HG02763 (cell line): ENCODE measurements around the gene PARVG.

Source experiments
- ATAC-seq: cut with Tn5 transposase; IDR thresholded peaks from one replicate; pipeline ENCODE4 v1.9.1; 2021; ENCODE audit warnings: mild to moderate bottlenecking, moderate library complexity; ENCODE audit not compliant: unreplicated experiment

The PARVG gene

DNA sequence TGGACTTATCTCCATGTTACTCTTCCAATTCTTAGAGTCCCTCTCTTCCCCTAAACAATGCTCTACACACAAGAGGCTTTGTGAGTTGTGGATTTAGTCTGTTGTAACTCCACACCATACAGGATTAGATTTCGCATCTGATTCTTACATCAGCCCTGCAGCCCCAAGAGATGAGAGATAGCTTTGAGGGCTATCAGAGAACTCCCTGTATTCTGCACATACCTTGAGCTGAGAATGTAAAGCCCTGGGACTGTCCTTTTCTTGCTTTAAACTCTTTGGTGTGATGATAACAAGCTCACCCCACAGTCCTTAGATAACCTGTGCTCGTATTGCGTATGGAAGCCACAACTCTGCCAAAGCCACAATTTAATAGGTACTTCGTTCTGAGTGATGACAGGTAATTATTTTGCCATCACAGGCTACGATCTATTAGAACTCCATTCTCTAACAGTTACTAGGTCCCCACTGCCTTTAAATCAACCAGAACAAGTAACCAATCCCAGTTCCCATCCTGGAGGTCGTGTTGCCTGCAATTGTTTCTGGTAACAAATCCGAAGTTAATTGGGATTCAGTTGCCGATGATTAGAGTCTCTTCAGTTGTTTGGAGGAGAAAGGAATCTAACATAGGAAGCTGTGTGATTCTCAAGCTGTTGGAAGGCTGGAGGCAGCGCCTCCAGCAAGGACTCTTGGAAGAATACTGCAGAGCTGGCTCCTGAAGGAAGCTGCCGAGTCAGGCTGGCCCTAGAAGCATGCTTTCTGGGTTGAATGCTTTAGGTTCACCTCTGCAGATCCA is 1.3 kb upstream of the PARVG start:
- ATAC-seq = no peak

- ATAC-seq = no peak
These were observed 578 bp upstream of the PARVG start for GRCh38 chr22:44179989-44180705.

GRCh38 chr22:44181033-44181911 is 547 bp downstream of the PARVG start:
- ATAC-seq = no peak

GRCh38 chr22:44181912-44182587 is 1.3 kb downstream of the PARVG start:
- ATAC-seq = no peak

- no peak for ATAC-seq
These were observed 2.0 kb downstream of the PARVG start for GRCh38 chr22:44182588-44183286.

DNA sequence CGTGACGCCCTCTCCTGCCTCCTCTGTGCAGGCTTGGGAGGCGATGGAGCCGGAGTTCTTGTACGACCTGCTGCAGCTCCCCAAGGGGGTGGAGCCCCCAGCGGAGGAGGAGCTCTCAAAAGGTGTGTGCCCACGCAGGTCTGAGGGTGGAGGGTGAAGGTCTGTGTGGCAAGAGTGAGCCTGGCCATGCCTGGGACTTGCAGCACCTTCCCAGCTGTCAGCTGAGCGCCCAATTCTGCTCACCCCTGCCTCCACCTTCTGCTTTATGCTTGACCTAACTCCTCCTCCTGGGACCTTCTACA is 2.5 kb downstream of the PARVG start:
- no peak for ATAC-seq

GRCh38 chr22:44184006-44184405 is 3.3 kb downstream of the PARVG start:
- ATAC-seq = no peak

DNA sequence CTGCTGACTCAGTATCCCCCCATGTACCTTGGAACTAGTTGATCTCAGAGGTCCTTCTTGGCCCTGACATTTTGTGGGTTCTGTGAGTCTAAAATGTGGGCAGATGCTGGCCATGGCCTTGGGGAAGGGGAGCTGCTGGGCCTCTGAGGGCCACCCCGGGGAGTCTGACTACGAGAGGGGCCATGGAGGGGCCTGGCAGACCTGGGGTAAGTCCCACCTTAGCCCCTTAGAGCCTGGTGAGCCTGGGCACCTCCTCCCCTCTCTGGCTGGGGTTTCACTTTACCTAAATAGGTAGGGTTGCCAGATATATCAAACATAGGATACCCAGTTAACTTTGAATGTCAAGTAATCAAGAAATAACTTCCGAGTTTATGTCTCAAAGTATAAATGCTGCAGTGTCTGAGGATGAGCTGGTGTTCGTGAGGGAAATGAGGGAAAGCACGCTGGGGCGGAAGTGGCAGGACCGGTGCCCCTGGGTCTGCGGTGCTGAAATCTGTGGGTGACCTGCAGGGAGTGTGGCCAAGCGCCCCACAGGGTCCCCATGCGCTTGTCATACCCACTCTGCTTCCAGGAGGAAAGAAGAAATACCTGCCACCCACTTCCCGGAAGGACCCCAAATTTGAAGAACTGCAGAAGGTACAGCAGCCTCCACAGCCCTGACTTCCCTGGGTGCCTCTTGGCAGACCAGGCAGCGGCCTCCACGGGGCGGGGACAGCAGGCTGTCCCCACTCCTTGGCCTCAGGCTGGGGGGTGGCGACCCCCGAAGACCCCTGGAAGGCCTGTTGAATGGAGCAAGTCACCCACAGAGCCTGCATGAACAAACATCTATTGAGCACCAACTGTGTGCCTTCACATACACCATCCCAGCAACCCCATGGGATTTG is 4.8 kb downstream of the PARVG start:
- no peak for ATAC-seq

DNA sequence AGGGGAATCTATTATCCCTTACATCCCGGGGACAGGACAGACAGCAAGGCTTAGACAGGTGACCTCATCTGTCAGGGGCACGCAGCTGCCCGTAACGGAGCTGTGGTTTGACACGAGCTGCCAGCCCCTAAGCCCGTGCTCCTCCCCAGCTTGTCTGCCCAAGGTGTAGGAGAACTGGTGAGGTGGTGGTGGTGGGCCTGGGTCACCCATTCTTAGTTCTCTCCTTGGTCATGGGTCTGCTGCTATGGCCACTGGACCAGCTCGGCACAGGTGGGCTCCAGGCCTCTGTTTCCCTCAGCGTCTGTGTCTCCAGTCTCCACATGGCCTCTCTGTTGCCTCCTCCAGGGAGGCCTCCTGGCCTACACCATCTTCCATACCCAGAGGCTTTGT is 5.4 kb downstream of the PARVG start:
- no peak for ATAC-seq

- ATAC-seq = no peak
These were observed 6.0 kb downstream of the PARVG start for GRCh38 chr22:44186737-44187136.

DNA sequence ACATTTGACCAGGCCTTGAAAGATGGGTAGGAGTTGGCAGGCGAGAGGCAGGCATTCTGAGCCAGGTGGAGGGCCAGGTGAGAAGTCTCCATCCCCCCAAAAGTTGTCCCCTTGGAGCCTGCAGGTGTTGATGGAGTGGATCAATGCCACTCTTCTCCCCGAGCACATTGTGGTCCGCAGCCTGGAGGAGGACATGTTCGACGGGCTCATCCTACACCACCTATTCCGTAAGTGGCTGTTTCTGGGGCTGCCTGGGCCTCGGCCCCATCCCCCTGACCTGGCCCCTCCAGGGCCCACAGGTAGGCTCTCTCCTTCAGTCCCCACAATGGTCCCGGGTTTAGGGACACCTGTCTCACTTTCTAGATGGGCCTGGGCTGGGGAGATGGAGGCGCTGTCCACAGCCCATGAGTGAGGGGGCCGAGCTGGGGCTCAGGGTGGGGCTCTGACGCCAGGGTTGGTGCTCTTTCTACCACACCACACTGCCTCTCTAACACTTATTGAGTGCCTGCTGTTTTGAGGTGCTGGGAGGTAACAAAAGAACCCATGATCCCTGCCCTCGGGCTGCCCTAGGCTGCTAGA is 7.0 kb downstream of the PARVG start:
- no peak for ATAC-seq

DNA sequence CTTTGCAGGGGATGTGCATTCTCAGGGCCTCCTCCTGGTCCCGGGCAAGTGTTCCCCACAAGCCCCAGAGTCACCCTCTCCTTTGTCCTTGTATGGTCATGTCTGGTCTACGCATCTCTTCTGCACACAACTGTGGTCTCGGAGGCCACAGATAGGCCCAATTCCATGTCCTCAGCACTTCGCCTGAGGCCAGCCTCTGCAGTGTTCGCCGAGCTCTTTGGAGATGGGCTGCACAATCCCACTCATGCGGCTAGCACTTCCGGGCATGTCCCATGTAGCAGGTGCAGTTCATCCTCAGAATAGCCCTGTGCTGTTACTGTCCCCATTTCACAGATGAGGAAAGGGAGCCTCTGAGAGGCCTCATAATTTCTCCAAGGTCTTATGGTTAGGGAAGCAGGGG is 7.6 kb downstream of the PARVG start:
- ATAC-seq = no peak

GRCh38 chr22:44188986-44189630 is 8.4 kb downstream of the PARVG start:
- no peak for ATAC-seq

- no peak for ATAC-seq
These were observed 9.8 kb downstream of the PARVG start for GRCh38 chr22:44190381-44190976.

DNA sequence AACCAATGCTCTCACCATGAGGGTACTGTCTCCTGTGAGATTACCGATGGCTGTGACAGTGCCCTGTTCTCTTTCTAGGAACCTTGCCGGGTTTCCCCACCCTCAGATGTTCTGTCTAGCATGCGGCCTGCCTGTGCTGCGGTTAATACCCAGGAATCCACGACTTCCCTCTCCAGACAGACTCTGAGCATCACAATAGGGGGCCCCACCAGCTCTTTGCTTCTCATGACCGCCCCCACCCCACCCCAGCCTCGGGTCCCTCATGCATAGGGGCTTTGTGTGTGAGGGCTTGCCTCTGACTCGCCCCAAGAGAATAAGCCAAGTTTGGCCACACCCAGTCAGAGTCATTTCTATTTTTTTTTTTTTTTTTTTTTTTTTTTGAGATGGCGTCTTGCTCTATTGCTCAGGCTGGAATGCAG is 10.3 kb downstream of the PARVG start:
- ATAC-seq = no peak

DNA sequence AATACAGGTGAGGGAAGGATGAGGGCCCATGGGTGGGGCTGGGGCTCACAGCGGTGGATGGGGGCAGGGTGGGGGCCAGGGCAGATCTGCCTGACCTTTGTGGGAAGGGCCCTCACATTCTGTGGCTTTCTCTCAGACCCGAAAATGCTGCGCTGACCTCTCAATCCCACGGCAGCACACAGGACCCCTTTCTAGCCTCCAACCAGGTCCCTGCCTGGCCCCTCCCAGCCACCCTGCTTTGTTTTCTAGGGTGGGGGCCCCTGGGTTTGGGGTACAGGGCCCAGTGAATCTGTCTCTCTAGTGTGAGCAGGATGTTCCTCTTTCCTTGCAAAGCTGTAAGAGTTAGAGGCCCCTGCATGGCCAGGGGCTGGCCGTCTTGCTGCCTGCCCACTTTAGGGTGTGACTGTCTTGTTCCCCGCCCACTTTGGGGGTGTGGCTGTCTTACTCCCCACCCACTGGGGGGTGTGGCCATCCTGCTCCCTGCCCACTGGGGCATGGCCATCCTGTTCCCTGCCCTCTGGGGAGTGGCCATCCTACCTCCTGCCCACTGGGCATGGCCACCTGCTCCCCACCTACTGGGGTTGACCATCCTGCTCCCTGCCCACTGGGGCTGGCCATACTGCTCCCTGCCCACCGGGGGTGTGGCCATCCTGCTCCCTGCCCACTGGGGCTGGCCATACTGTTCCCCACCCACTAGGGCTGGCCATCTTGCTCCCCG is 11.5 kb downstream of the PARVG start:
- ATAC-seq = no peak

GRCh38 chr22:44192816-44193534 is 12.2 kb downstream of the PARVG start:
- no peak for ATAC-seq
